ENCODE data around the gene CAMK2N2.

The CAMK2N2 gene

GRCh38 chr3:184228376-184229137, 32.8 kb downstream of the CAMK2N2 start:
- TF ChIP-seq CTCF (IDR thresholded peaks at IDR 0.05; ENCODE audit: low read depth, low read length), result no peak
- TF ChIP-seq MYC (IDR thresholded peaks at IDR 0.05; ENCODE audit: low read depth, low read length), result no peak
- TF ChIP-seq MAX (IDR thresholded peaks at IDR 0.05; ENCODE audit: low read depth, low read length), result no peak
- TF ChIP-seq POLR2A (IDR thresholded peaks at IDR 0.05; ENCODE audit: extremely low read depth, insufficient read length), result no peak
- H3K4me3 ChIP-seq (ENCODE audit: low read depth, low read length), result no peak overlapping the region
- DNase-seq (ENCODE audit: low read depth), result no peak

- H3K4me3 ChIP-seq (ENCODE audit: low read depth, low read length), result no peak overlapping the region
- peak; percentile 55 for DNase-seq (ENCODE audit: low read depth)
- no peak for TF ChIP-seq MYC (IDR thresholded peaks at IDR 0.05; ENCODE audit: low read depth, low read length)
- peak; percentile 84 for TF ChIP-seq CTCF (IDR thresholded peaks at IDR 0.05; ENCODE audit: low read depth, low read length)
- no peak for TF ChIP-seq MAX (IDR thresholded peaks at IDR 0.05; ENCODE audit: low read depth, low read length)
These were observed 33.8 kb downstream of the CAMK2N2 start for GRCh38 chr3:184227481-184227935.

DNA sequence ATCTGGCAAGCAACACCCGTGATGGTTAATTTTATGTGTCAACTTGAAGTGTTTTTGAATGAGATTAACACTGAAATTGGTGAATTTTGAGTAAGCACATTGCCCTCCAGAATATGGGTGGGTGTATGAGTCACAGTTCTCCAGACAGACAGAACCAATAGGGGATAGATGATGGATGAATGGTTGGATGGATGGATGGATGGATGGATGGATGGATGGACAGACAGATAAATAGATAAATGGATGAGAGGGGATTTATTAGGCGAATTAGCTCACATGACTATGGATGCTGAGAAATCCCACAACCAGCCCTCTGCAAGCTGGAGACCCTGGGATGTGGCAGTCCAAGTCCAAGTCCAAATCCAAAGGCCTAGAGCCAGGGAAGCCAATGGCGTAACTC, 37.4 kb downstream of the CAMK2N2 start:
- H3K4me3 ChIP-seq (ENCODE audit: low read depth, low read length), result no peak overlapping the region
- DNase-seq (ENCODE audit: low read depth), result no peak
- TF ChIP-seq POLR2A (IDR thresholded peaks at IDR 0.05; ENCODE audit: extremely low read depth, insufficient read length) (no peak), MYC (IDR thresholded peaks at IDR 0.05; ENCODE audit: low read depth, low read length) (no peak), CTCF (IDR thresholded peaks at IDR 0.05; ENCODE audit: low read depth, low read length) (no peak), MAX (IDR thresholded peaks at IDR 0.05; ENCODE audit: low read depth, low read length) (no peak)

DNA sequence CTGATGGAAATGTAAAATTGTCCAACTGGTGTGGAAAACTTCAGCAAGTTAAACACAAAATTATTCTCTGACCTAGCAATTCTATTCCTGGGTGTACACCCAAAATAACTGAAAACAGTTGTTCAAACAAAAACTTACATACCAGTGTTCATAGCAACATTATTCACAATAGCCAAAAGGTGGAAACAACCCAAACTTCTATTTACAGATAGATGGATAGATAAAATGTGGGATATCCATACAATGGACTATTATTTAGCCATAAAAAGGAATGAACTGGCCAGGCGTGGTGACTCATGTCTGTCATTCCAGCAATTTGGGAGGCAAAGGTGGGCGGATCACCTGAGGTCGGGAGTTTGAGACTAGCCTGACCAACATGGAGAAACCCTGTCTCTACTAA, 38.8 kb downstream of the CAMK2N2 start:
- DNase-seq (ENCODE audit: low read depth), result no peak
- TF ChIP-seq MAX (IDR thresholded peaks at IDR 0.05; ENCODE audit: low read depth, low read length) (no peak), POLR2A (IDR thresholded peaks at IDR 0.05; ENCODE audit: extremely low read depth, insufficient read length) (no peak), MYC (IDR thresholded peaks at IDR 0.05; ENCODE audit: low read depth, low read length) (no peak), CTCF (IDR thresholded peaks at IDR 0.05; ENCODE audit: low read depth, low read length) (no peak)
- H3K4me3 ChIP-seq (ENCODE audit: low read depth, low read length), result no peak overlapping the region

GRCh38 chr3:184218814-184219213, 42.5 kb downstream of the CAMK2N2 start:
- DNase-seq (ENCODE audit: low read depth), result no peak

More at GRCh38 chr3:184218814-184219213, 42.5 kb downstream of the CAMK2N2 start:
- TF ChIP-seq CTCF (IDR thresholded peaks at IDR 0.05; ENCODE audit: low read depth, low read length), result no peak
- no peak for TF ChIP-seq MAX (IDR thresholded peaks at IDR 0.05; ENCODE audit: low read depth, low read length)
- TF ChIP-seq POLR2A (IDR thresholded peaks at IDR 0.05; ENCODE audit: extremely low read depth, insufficient read length), result no peak
- TF ChIP-seq MYC (IDR thresholded peaks at IDR 0.05; ENCODE audit: low read depth, low read length), result no peak
- H3K4me3 ChIP-seq (ENCODE audit: low read depth, low read length), result no peak overlapping the region

Data from NB4 (cell line).